A204.1 (cell line): ENCODE data around the gene SEC11A.
"Not testable (repeated sequence)": the region's sequence is repeated elsewhere in the genome, so short reads cannot be mapped to it uniquely, and the experiment has no call there.

Source experiments
- FAIRE-seq: peaks from 2 replicates; lab custom pipeline; 2012; peaks lifted over from hg19 to GRCh38; lab: Jason Lieb, UNC

SEC11A gene

GRCh38 chr15:84716036-84716732, at the start of gene SEC11A:
Gene SEC11A, minus strand, starts transcription at chr15:84716139. Its CDS starts 64 bp downstream, at chr15:84716075.
- FAIRE-seq, result peak; percentile 37

- no peak for FAIRE-seq
Observed at GRCh38 chr15:84765675-84766074, 49.7 kb upstream of the SEC11A start.

GRCh38 chr15:84764989-84765388, 49.0 kb upstream of the SEC11A start:
- no peak for FAIRE-seq

GRCh38 chr15:84764585-84764984, 48.6 kb upstream of the SEC11A start:
- FAIRE-seq, result no peak

- no peak for FAIRE-seq
Observed at GRCh38 chr15:84762840-84763572, 47.1 kb upstream of the SEC11A start.

- FAIRE-seq, result no peak
Observed at GRCh38 chr15:84761607-84762131, 45.7 kb upstream of the SEC11A start.

- no peak for FAIRE-seq
Observed at GRCh38 chr15:84760219-84760618, 44.3 kb upstream of the SEC11A start.

DNA sequence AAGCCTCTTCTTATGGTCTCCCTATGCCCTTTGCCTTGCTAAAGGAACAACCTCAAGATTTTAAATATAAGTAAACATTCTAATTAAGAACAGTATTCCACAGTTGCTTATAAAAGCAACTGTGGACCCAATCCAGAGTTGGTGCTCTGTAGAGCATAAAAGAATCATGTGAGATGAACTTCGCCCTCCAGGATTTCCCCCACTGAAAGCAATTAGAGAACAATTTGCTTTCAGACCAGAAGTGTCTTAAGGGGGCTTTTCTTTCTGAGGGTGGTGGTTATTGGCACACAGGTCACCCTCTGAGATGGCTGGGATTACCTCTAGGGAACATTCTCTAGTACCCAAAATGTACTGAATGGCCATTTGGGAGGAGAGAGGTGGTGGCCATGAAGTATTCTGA, 43.1 kb upstream of the SEC11A start:
- no peak for FAIRE-seq

DNA sequence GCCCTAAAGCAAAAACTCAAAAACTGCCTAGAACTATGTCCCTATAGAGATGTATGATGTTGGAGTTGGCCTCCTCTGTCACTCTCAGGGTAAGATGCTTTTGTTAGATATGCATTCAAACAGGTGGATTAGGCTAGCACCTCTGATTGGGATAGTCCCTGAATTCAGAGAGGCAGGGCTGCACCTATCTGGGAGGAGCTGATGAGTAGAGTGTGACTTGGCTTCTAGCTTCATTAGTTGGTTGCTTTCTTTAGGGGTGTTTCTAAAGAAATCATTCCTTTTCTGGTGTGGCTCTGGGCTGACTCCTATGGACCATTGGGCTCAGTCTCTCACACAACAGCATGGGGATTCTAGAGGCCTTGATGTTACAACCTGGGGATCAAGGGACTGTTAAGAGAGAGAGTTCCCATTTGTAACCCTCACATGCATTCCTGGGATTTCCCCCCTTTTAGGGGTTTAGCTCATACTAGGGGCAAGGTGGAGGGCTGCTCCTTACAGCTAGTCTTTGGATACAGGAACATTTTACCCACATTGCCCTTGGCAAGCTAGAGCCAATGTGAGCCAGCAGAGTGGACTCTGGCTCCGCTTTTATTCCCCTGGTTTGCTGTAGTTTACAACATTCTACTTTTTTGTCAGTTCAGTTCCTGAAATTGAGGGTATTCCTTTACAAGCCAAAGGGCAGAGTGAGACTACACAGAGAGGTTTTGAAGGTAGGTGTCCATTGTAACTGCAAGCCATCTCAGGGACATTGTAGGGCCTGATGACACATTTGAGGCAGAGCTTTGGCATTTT, 40.0 kb upstream of the SEC11A start:
- no peak for FAIRE-seq

DNA sequence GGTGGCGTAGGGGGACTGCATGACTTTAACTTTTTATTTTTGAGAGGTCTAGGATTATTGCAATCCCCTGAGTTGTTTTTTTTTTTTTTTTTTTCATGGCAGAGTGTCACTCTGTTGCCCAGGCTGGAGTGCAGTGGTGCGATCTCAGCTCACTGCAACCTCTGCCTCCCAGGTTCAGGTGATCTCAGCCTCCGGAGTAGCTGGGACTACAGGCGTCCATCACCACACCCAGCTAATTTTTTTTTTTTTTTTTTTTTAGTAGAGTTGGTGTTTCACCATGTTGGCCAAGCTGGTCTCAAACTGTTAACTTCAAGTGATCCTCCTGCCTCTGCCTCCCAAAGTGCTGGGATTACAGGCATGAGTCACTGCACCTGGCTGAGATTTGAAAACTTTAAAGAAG, 39.0 kb upstream of the SEC11A start:
- FAIRE-seq, result not testable (repeated sequence)

DNA sequence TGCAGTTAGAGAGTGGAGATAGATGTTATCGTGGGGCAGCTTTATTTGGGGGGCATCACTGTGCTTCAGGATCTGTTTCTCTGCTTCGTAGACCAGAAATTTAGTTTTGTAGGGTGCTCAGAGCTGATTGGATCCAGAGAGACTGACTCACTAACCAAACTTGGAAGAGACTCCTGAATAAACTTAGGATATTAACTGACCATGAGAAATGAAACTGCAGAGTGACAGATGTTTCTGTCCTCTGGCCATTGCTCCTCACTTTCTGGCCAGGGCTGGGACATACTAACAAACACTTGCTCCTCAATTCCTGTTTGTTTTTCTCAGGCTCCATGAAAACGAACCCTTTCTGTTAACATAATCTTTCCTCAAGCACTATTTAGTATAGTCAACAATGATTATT, 36.8 kb upstream of the SEC11A start:
- no peak for FAIRE-seq

GRCh38 chr15:84752195-84752594, 36.3 kb upstream of the SEC11A start:
- no peak for FAIRE-seq

DNA sequence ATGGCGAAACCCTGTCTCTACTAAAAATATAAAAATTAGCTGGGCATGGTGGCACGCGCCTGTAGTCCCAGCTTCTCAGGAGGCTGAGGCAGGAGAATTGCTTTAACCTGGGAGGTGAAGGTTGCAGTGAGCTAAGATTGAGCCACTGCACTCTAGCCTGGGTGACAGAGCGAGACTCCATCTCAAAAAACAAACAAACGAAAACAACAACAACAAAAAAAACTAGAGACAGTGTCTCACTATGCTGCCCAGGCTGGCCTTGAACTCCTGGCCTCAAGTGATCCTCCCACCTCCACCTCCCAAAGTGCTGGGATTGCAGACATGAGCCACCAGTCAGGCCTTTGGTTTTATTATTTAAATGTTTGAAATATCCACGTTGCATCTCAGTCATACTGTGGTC, 35.8 kb upstream of the SEC11A start:
- FAIRE-seq, result not testable (repeated sequence)

DNA sequence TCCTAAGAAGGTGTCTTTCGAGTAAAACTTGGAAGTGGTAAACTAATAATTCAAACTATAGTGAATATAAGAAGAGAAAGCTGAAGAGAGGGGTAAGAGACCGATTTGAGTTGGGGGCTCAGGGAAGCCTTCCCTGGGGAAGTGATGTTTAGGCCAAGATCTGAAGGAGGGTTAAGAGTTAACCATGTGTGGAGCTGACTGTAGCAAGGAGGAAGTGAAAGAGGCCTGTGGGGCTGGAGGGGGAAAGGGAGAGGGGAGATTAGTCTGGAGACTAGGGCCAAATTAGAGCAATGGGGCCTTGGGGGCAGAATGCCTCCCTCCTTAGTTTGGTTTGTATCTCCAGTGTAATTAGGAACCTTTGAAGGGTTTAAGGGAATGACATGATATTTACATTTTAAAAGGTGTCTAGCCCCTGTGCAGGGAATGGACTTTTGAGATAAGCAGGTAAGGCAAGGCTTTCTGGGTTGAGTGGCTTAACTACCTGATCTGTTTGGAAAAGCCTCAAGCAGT, 34.7 kb upstream of the SEC11A start:
- FAIRE-seq, result no peak

- FAIRE-seq, result no peak
Observed at GRCh38 chr15:84749111-84749991, 33.4 kb upstream of the SEC11A start.

DNA sequence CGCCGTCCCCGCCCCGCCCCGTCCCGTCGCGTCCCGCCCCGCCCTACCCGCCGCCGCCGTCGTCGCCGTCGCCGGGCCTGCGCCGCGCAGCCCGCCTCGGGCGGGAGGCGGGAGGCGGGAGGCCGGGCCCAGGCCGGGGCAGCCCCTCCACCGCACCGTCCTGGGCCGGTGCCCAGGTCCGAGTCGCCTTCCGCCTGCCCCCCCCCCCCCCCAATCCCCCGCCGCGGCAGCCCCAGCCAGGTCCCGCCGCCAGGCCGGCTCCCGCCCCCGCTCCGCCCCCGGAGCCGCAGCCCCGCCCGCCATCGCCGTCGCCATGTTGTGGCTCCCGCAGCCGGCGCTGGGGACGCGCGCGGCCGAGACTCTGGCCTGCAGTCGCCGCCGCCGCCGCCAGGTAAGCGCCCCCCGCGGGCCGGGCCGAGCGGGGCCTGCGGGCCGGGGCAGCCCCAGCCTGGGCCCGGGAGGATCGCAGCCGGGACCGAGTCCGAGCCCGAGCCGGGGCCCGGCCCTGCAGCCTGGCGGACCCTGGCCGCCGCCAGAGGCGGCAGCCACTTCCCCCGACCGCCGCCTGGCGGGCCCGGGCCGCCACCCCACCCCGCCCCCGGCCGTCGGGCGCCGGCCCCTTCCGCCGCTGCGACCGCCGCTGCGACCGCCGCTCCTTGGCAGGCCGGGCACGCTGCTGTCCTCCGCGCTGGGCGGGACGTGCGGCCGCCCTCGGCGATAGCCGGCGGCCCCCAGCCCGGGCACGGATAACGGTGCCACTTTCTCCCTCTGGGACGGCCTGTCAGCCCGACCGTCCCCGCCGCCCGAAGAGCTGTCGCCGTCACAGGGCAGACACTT, 32.6 kb upstream of the SEC11A start, which contains the start of gene ZNF592:
Gene ZNF592, plus strand, starts transcription at position 319 of the 837 bp plus-strand sequence. CDS start 34,084 bp downstream, outside the sequence.
- no peak for FAIRE-seq

GRCh38 chr15:84747416-84748273, 31.7 kb upstream of the SEC11A start:
- no peak for FAIRE-seq

GRCh38 chr15:84741121-84741520, 25.2 kb upstream of the SEC11A start:
- no peak for FAIRE-seq

- FAIRE-seq, result no peak
Observed at GRCh38 chr15:84740691-84741090, 24.8 kb upstream of the SEC11A start.
